Mucosa of descending colon (tissue), 3 donors: ENCODE results near the gene CCDC183. TPM values are rescaled to one million over a fixed set of nuclear protein-coding genes. Genes with fewer than 3 reads are reported as not detected.

Source experiments
- ATAC-seq: fragments of 200-7000 bp; cut with Tn5 transposase; one replicate; pipeline ENCODE4 v1.9.1; 2020; ENCODE audit warnings: mild to moderate bottlenecking, moderate library complexity
- DNase-seq, 3 donors: peaks; one replicate each; pipeline ENCODE4 v3.0.0-alpha.2; 2020
- H3K36me3 ChIP-seq: fragments of 200-600 bp; one replicate; pipeline ENCODE4 v1.8.0; 2021; ENCODE audit warnings: low read depth, mild to moderate bottlenecking
- H3K4me1 ChIP-seq: fragments of 200-600 bp; one replicate; pipeline ENCODE4 v1.8.0; 2021; ENCODE audit warnings: low read depth, mild to moderate bottlenecking
- H3K4me3 ChIP-seq: fragments of 200-600 bp; one replicate; pipeline ENCODE4 v1.8.0; 2021; ENCODE audit warnings: mild to moderate bottlenecking
- H3K9me3 ChIP-seq: fragments of 200-600 bp; one replicate; pipeline ENCODE4 v1.8.0; 2021; ENCODE audit warnings: mild to moderate bottlenecking
- CTCF ChIP-seq: fragments of 200-600 bp; IDR thresholded peaks from one replicate; pipeline ENCODE4 v1.8.0; 2022; ENCODE audit warnings: antibody characterized with exemption, mild to moderate bottlenecking
- intact Hi-C, 2 donors: fragments of 100-400 bp; cut with DNase I in 1 of 2; cut with micrococcal nuclease in 1 of 2; formaldehyde crosslinking; loops; one replicate each; pipeline versions ENCODE4 v1.11.0 to v1.11.1; 2022; cut with DNase I, micrococcal nuclease
- total RNA-seq, 3 donors: library from RNA; stranded (reverse); fragmentation: NEBNext Ultra II Directional in 2 of 3; extraction: Animal tissue kit (Norgen Biotek cat#: 25700) in 2 of 3; gene quantifications; one replicate each; pipeline versions ENCODE4 v1.2.1 to v1.2.4, GENCODE V29; 2021 to 2023
- donor health status: DM: no; HTN: no; CAD: no; lungs with moderate emphysema.
- donor health status: DM: no; HTN: no; CAD: no.
- donor health status: DM: no; HTN: yes; CAD: no.

The CCDC183 gene
- total RNA-seq, 3 donors from 2014 or later, result 4.0 to 38.0 (median 7.0) TPM

GRCh38 chr9:136821826-136822544, 25.8 kb downstream of the CCDC183 start:
- peak; percentile 7 for ATAC-seq

GRCh38 chr9:136823136-136824046, 27.3 kb downstream of the CCDC183 start:
- H3K36me3 ChIP-seq, result peaks cover 10% of the 10 kb centered on the region
- no peaks in the 10 kb centered on the region for H3K9me3 ChIP-seq
- ATAC-seq (no peak), DNase-seq (no peak)
- peaks cover 2% of the 10 kb centered on the region for H3K4me1 ChIP-seq
- no peak for TF ChIP-seq CTCF
- intact Hi-C loops, result no loop called here
- no peak overlapping the region for H3K4me3 ChIP-seq

More at GRCh38 chr9:136821826-136822544, 25.8 kb downstream of the CCDC183 start:
- no peak for DNase-seq
- no peak for TF ChIP-seq CTCF
- peaks cover 10% of the 10 kb centered on the region for H3K36me3 ChIP-seq
- H3K9me3 ChIP-seq, result no peaks in the 10 kb centered on the region
- intact Hi-C loops, result no loop called here
- peaks cover 2% of the 10 kb centered on the region for H3K4me1 ChIP-seq
- H3K4me3 ChIP-seq, result no peak overlapping the region

- intact Hi-C loops, result no loop called here
- no peak for TF ChIP-seq CTCF
- peaks cover 2% of the 10 kb centered on the region for H3K4me1 ChIP-seq
- H3K4me3 ChIP-seq, result no peak overlapping the region
- H3K36me3 ChIP-seq, result peaks cover 10% of the 10 kb centered on the region
- no peaks in the 10 kb centered on the region for H3K9me3 ChIP-seq
- no peak for DNase-seq
- ATAC-seq, result no peak
Measured at GRCh38 chr9:136824496-136825225, 28.5 kb downstream of the CCDC183 start.

GRCh38 chr9:136825295-136826187, 29.4 kb downstream of the CCDC183 start:
- intact Hi-C loops, result no loop called here
- ATAC-seq, result no peak
- Histone ChIP-seq H3K4me1 (peaks cover 2% of the 10 kb centered on the region), H3K36me3 (peaks cover 10% of the 10 kb centered on the region), H3K9me3 (no peaks in the 10 kb centered on the region), H3K4me3 (no peak overlapping the region)
- no peak for DNase-seq
- no peak for TF ChIP-seq CTCF

GRCh38 chr9:136826188-136826541, 30.0 kb downstream of the CCDC183 start:
- ATAC-seq, result no peak
- intact Hi-C loops, result no loop called here
- no peak overlapping the region for H3K4me3 ChIP-seq
- no peaks in the 10 kb centered on the region for H3K4me1 ChIP-seq
- DNase-seq, result no peak
- H3K36me3 ChIP-seq, result peaks cover 10% of the 10 kb centered on the region
- no peak for TF ChIP-seq CTCF
- no peaks in the 10 kb centered on the region for H3K9me3 ChIP-seq
